ENCODE results near the gene PHKG1.

GRCh38 chr7:56077681-56078080 lies 15.1 kb downstream of the PHKG1 start:
- TF ChIP-seq CTCF (IDR thresholded peaks at IDR 0.05) (no peak), POLR2A (IDR thresholded peaks at IDR 0.05) (no peak), POLR2AphosphoS5 (IDR thresholded peaks at IDR 0.05) (no peak)
